Measurements from ENCODE around the gene PSMB10.
"Not testable (repeated sequence)": the region's sequence is repeated elsewhere in the genome, so short reads cannot be mapped to it uniquely, and the experiment has no call there.

Gene PSMB10

DNA sequence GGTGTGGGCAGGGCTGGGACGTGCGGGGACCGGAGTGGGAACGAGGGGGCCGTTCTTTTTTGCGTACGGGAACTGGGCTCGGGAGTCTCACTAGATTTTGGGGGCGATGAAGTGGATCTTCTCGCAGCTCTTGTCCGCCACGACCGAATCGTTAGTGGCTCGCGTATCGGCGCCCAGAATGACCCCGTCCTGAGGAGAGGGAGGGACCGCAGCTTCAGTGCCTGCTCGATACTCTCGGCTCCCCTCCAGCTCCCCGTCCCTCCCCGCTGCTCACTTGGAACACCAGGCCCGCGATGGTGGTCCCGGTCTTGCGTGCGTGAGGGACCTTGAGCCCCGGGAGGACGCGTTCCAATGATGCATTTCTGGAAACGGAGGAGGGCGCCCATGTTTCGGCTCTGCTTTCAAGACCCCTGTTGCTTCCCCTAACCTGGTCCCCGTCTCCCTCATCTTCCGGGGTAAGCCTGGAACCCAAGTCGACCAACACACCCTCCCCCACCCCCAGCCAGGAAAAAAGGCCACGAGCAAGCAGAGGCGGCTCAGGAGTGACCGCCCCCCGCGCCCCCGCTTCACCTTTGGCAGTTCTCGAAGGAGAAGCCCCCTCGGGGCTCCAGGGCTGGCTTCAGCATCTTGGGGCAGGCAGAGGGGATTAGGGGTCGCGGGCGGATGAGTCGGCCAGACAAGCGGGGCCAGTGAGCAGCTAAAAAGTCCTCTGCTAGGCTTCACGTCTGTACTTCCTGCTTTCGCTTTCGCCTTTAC is at the start of gene PSMB10:
TSS of gene PSMB10 (minus strand) at position 727 of the 756 bp plus-strand sequence. CDS start at position 626, 101 bp downstream.
- peak; percentile 75 for DNase-seq

DNA sequence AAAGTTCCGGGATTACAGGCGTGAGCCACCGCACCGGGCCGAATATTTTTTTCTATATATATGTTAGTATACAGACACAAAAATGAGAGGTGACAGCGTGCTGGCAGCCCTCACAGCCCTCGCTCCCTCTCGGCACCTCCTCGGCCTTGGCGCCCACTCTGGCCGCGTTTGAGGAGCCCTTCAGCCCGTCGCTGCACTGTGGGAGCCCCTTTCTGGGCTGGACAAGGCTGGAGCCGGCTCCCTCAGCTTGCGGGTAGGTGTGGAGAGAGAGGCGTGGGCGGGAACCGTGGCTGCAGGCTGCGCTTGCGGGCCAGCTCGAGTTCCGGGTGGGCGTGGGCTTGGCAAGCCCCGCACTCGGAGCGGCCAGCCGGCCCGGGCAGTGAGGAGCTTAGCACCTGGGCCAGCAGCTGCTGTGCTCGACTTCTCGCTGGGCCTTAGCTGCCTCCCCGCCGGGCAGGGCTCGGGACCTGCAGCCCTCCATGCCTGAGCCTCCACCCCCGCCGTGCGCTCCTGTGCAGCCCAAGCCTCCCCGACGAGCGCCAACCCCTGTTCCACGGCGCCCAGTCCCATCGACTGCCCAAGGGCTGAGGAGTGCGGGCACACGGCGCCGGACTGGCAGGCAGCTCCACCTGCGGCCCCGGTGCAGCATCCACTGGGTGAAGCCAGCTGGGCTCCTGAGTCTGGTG is 45.5 kb upstream of the PSMB10 start:
- DNase-seq = no peak

DNA sequence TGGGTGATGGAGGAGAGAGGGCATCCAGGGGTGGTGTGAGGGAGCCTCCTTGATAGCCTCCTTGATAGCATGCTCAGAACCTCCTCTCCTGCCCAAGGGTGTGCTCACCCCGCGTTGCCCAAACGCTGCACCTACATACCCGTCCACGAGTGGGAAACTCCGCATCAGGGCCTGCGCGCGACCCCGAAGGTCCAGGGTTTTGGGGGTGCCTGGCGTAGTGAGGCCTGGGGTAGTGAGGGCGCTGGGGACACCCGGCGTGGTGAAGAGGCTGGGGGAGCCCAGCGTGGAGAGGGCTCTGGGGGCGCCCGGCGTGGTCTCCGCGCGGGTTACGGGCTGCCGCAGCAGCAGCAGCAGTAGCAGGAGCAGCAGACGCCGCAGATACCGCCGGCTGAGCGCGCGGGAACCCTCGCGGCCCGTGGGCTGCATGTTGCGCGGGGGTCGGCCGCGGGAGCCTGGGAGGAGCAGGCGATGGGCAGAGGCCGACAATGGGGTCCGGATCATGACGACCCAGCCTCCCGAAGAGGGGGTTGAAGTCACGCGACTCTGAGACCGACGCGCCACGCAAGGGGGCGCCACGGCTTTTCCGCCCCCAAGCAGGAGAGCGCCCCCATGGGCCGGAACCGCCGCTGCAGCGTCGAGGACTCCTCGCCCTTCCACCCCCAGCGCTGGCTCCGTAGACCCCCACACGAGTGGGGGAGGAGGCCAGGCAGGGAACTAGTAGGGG is 43.5 kb upstream of the PSMB10 start, which contains the start of gene DPEP3:
TSS of gene DPEP3 (minus strand) at position 545 of the 724 bp plus-strand sequence. CDS start at position 426, 119 bp downstream.
- DNase-seq = no peak

DNA sequence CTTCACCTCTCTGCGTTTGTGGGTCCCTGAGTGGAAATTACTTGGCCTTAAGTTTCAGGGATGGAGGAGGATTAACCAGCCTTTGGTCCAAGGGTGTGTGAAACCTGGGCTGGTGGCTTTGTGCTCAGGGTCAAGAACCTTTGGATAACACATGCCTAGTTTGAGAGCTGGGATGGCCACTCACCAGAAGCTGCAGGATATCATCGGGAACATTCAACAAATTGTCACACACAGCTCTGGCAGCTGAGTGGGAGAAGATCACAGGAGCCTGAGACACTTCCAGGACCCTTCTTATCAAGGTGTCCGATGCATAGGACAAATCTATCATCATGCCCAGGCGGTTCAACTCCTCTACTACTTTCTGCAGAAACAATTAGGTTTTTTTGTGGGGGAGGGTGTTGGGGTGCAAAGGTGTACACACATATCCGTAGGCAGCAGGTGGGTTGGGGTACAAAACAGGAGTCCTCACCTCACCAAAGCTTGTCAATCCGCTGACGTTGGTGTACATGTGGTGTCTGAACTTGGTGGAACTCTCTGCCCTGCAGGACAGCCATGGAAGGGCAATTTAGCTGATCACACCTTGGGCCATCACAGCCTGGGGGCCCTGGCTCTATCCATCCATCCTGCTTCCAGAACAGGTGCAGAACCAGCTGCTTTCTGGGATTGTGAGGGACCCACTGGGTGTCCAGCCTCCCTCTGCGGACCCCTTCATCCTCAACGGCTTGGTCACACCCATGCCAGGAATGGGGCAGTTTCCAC is 41.0 kb upstream of the PSMB10 start:
- no peak for DNase-seq

DNA sequence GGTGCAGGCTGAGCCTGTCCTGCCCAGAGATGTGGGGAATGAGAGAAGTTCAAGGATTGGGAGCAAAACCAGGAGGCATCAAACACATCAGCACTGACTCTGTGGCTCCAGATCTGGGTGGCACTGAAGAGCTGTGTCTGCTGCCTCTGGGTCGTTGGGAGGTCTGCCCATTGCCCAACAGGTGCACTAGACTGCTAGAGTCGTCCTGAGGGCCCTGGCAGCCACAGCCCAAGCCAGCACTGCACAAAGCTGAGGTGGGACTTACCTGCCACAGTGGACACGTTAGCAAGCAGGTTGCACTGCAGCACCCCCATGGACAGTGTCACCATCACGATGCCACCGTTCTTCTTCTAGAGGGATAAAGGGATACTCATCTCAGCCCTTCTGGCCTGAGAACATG is 40.4 kb upstream of the PSMB10 start:
- DNase-seq = no peak

DNA sequence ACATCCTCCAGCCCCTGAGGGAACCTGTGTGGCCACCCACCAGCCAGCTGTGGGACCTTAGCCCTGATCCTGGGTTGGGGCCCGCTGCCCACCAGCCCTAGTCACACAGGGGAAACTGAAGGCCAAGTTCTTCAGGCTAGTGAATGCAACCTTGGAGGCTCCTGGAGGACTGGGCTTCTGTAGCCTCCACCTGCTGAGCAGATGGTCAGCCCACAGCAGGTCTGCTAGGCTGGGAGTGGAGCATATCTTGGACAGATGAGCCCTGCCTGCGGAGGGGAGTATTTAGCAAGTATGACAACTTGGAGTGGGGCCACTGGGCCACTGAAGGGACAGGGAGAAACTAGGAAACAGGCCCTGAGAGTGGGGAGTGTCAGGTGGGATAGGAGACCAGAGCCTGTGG is 39.6 kb upstream of the PSMB10 start:
- DNase-seq = no peak

DNA sequence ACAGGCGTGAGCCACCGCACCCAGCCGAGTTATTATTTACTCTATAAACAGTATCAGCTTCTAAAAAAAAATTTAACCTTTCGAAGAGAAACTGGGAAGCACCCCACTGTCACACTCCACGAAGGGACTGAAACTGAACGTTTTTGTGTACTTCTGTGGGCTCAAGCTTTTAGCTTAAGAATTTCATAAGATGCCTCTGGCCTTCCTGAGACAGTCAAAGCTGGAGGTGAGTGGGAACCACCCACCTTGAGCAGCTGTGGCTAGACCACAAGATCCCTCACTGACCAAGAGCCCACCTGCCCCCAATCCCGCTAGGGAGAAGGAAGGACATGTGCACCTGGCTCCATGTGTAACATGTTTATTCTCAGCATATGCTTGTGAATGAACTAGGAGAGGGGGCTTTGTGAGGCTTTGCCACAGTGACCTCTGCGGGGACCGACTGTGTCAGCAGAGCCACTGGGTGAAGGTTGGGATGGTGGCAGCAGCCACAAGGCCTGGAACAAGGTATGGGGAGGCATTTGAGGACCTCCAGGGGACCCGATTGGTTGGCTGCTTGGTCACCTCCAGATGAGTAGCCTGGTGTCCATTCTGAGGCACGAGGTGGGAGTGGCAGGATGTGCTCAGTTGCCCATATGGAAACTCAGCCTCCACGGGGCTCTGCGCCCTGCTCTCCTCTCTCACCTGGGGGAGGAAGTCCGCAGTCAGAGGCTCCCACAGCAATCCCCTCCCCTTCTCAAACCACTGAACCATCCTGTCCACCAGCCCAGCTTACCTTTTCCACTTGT is 38.9 kb upstream of the PSMB10 start:
- no peak for DNase-seq

DNA sequence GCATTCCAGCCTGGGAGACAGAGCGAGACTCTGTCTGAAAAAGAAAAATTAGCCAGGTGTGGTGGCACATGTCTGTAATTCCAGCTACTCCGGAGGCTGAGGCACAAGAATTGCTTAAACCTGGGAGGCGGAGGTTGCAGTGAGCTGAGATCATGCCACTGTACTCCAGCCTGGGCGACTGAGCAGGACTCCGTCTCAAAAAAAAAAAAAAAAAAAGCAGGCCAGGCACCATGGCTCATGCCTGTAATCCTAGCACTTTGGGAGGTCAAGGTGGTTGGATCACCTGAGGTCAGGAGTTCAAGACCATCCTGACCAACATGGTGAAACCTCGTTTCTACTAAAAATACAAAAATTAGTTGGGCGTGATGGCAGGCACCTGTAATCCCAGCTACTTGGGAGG is 35.6 kb upstream of the PSMB10 start:
- DNase-seq = not testable (repeated sequence)

DNA sequence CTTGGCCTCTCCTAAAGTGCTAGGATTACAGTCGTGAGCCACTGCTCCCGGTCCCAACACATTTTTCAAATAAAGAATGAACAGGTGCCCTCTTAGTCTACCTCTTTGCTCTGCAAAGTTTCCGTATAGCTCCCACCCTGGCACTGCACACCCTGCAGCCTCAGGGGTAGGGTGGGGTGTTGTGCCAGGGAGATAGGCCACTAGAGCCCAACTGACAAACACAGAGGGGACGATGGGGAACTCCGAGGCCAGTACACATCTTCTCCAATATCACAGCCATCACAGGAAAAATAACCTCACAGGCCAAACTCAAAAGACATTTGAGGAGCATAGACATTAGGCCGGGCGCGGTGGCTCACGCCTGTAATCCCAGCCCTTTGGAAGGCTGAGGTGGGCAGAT is 34.5 kb upstream of the PSMB10 start:
- no peak for DNase-seq

DNA sequence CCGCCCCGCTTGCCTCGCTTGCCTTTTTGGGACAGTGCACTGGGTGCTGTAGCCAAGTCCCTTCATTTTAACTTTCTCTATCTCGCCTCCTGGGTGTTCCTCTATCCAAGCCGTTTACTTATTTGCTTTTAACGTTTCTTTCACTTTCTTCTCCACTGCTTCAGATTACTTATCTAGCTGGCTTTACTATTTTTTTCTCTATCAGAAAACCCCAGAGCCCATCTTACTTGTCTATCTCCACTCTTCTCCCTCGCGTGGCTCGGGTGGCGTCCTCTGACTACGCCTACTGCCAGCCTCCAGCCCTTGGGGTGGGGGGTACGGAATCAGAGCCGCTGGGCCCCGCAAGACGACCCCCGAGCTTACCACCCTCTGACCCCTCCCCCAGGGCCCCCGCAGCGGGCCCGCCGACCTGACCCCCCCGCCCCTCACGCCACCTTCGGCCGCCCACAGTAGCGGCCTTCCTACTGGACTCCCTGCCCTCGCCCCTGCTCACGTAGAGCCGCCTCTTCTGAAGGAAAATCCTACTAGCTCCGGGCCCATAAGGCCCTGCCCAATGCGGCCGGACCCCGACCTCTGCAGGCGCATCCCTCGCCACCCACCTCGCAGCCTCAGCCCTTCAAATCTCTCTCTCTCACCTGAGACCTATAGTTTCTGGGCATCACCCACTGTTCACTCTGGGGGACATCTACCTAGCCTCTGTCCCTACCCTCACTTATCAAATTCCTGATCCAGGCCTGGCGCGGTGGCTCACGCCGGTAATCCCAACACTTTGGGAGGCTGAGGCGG is 32.8 kb upstream of the PSMB10 start:
- DNase-seq = no peak

DNA sequence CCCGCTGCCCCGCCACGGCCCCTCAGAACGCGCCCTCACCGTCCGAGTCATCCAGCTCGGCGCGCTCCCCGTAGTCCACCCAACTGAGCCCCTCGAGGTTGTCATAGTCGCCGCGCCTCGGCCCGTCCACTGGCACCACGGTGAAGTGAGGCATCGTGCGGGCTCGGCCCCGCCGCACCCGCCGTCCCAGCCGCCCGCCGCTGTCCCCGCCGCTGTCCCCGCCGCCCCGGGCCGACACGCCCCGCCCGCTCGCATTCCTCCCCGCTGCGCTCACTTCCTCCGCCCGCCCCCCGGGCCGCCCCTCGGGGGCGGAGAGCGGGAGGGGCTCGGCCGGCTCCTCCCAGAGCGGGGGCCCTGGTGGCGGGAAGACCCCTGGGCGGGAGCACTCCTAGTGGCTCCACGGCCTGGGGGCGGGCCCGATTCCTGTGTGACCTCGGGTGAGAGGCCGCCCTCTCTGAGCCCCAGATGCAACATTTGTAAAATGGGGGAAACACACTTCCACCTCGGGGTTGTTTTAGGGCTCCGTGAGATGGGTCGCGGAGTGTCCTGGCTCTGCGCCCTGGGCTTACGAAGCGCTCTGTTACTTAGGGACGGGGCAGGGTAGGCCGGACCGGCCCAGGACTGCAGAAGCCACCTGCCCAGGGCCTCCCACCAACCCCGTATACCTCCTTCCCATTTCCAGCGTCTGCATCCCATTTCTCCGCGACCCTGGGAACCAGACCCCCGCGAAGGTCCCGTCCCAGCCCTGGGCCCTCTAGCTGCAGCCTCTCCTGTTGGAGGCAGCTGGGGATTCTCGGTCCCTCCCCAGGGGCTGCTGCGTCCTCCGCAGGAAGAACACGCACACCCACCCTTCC is 32.0 kb upstream of the PSMB10 start, which contains the start of gene SLC12A4:
TSS of gene SLC12A4 (minus strand) at position 238 of the 854 bp plus-strand sequence. CDS start at position 154, 84 bp downstream.
- peak; percentile 95 for DNase-seq

DNA sequence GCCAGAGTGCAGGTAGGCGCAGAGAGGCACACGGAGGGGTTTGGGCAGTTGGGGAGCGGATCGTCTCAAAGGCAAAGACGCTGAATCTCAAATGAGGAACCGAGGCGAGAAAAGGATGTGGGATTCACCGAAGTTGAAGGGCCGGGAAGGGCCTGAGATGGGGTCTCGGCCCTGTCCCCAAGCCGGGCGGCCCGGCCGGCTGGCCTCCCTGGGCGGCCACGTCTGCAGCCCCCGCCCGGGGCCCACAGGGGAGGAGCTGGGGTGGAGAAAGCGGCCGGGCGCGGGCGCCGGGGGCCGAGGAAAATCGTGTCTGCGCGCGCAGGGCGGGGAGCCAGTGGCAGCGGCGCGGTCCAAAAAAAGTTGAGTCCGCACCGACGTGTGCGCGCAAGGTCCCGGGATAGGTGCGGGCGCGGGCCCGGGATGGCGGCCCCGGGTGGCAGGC is 31.3 kb upstream of the PSMB10 start:
- DNase-seq = peak; percentile 77

DNA sequence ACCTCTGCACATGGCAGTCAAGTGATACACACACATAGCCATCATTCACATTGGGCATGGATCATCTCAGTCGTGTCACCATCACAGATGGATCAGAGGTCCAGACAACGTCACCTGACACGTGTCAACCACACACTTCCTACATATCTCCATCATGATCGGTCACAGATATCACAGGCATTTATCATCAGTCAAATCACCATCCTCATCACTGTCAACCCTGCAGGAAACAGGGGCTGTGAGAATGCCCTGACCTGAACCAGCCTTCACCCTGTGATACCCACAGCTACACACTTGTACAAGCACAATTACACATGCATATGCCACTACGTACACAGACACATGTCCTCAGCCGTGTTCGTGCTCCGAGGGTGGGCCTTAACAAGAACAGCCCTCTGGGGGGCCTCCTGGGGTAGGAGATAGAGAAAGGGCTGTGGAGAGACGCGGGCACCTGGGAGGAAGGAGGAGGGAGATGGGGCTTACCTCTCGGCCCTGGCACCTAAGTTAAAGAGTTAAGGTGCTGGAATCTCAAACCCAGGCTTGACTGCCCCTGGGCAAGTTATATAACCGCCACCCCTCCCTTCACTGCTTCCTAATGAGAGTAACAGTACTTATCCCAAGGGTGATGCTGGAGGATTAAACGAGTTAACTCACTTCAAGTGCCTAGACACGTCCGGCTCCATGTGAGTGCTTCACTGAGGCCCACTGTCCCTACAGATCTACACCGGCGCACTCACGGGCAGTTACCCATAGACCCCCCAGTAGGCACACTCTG is 30.7 kb upstream of the PSMB10 start:
- DNase-seq = no peak

DNA sequence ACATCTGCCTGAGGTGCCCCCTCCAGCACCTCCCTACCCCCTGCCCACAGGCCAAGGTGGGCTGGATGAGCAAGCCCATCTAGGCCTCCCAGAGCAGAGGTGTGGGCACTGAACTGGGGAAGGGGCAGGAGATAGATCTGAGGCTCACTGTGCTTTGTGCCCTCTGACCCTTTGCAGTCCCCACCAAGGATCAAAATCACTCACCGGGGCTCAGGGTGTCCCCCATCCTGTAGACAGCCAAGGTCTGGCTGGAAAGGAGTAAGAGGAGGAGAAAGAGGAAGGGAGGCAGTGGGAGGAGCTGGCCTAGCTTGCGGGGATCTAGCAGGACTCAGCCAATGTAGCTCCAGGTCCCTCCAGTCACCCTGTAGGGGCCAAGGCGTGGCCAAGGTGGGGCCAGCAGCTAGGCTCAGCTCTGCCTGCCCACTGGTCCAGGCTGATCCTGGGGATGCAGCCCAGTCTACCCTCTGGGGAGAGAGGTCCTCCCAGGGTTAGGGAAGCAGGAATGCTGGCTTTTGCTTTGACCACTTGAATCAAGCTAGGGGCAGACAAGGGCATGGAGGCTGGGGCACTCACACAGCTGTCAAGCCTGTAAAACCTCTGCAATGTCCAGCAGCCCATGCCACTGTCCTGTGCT is 30.0 kb upstream of the PSMB10 start:
- no peak for DNase-seq

DNA sequence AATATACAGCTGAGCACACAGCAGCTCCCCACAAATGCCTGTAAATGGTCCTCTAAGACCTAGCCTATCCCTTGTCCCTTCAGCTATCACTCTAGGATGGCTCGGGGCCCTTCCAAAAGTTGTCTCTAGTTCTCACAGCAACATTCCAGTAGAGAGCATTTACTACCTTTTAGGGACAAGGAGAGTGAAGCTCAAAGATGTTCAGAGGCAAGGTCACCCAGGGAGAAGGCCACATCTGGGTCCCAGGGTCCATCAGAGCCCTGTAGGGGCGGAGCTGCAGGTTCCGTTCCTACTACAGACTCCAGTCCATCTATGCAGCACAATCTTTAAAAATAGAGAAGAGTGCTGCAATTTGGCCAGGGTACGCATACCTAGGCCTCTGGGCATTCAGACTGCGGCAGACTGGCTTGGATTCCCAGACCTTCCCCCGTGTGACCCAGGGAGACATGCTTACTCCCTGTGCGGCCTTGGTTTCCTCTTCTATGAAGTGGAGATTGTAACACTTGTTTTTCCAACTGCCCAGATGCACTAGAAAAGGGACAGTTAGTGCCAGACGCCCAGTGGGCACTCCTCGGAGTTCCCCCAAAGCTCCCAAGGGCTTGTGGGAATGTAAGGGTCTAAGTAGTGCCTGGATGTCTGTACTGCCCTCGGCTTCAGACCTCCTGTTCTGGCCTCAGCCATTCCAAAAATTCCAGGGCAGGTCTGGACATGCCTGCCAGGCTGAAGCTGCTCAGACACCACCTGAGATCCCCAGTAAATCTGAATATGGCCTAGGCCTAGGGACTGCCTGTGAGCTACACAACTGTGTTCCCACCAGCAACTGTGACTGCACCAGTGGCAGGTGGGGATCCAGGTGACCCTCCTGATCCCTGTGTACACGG is 29.3 kb upstream of the PSMB10 start:
- DNase-seq = no peak

DNA sequence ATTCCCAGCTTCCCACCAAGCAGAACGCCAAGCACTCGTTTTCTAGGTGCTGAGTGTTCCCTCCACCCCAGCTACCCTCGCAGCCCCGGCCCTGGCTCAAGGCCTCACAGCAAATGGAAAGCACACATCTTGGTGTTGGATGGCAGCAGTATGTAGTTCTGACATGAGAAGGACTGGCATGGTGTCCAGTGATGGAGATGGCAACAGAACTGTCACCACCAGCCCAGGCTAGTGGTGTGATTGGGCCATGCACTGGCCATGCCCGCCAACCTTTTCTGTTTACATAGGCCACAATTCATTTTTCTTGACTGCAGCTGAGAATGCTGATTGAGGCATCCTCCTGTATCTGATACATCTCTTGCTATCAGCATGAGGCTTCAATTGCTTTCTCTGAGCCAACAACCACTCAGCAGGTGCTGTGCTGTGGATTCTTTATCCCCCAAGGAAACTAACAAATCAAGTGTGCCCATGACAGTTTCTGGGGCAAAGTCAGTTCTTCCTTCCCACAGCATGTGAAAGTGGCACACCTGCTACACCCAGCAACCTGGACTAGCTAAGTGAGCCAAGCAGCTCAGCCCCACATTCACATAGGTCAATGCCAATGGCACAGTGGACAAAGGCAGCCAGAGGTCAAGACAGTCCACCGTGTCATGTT is 28.0 kb upstream of the PSMB10 start:
- DNase-seq = no peak

Measured in femur (tissue), 1 donor.